ENCODE results near the gene SEC24C.

SEC24C gene

GRCh38 chr10:73814896-73815718 lies 70.9 kb downstream of the SEC24C start:
- FAIRE-seq: no peak

- FAIRE-seq: no peak
Measured at GRCh38 chr10:73815719-73816030, 71.5 kb downstream of the SEC24C start.

GRCh38 chr10:73816917-73817729 lies 73.0 kb downstream of the SEC24C start:
- no peak for FAIRE-seq

- FAIRE-seq: no peak
Measured at GRCh38 chr10:73817826-73818225, 73.7 kb downstream of the SEC24C start.

GRCh38 chr10:73818402-73818801 lies 74.2 kb downstream of the SEC24C start:
- no peak for FAIRE-seq

- no peak for FAIRE-seq
Measured at GRCh38 chr10:73819081-73819480, 74.9 kb downstream of the SEC24C start.

- no peak for FAIRE-seq
Measured at GRCh38 chr10:73819513-73820093, 75.4 kb downstream of the SEC24C start.
